Activated CD4-positive, alpha-beta T cell treated with anti-CD3 and anti-CD28 coated beads for 4 hours (primary cell): Measurements from ENCODE around the gene TAS2R13.

Source experiments
- DNase-seq, 2 donors: peaks; one replicate each; pipeline ENCODE4 v3.0.0-alpha.2; 2020

The TAS2R13 gene

DNA sequence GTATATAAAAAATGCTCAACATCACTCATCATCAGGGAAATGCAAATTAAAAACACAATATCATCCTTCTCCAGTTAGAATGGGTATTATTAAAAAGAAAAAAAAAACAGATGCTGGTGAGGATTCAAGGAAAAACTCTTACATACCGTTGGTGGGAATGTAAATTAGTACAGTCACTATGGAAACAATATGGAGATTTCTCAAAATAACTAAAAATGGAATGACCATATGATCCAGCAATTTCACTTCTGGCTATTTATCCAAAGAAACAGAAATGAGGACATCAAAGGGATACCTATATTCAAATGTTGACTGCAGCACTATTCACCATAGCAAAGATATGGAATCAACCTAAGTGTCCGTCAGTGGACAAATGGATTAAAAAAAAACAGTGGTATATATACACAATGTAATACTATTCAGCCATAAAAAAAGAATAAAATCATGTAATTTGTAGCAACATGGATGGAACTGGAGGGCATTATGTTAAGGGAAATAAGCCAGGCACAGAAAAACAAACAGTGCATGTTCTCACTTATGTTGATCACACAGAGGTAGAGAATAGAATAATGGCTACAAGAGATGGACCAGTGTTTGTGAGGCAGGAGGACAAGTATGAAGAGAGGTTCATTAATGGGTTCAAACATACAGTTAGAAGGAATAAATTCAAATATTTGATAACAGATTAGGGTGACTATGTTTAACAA is 45.7 kb downstream of the TAS2R13 start:
- DNase-seq: no peak

DNA sequence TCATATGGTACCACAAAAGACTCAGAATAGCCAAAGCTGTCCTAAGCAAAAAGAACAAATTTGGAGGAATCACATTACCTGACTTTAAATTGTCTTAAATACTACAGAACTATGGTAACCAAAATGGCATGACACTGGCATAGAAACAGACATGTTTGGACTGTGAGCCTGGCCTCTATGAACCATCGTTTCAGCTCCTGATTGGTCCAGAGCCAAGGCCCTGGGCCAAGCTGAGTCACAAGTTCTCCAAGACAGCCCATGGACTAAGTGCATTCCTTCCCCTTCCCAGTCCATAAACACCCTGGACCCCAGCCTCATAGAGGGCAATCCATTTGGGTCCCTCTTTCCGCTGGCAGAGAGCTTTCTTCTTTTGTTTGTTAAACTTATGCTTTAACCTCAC is 48.0 kb downstream of the TAS2R13 start:
- no peak for DNase-seq
